ENCODE results near the gene SCAF11.
"Not testable (repeated sequence)": the region's sequence is repeated elsewhere in the genome, so short reads cannot be mapped to it uniquely, and the experiment has no call there.

Gene SCAF11, protein sequence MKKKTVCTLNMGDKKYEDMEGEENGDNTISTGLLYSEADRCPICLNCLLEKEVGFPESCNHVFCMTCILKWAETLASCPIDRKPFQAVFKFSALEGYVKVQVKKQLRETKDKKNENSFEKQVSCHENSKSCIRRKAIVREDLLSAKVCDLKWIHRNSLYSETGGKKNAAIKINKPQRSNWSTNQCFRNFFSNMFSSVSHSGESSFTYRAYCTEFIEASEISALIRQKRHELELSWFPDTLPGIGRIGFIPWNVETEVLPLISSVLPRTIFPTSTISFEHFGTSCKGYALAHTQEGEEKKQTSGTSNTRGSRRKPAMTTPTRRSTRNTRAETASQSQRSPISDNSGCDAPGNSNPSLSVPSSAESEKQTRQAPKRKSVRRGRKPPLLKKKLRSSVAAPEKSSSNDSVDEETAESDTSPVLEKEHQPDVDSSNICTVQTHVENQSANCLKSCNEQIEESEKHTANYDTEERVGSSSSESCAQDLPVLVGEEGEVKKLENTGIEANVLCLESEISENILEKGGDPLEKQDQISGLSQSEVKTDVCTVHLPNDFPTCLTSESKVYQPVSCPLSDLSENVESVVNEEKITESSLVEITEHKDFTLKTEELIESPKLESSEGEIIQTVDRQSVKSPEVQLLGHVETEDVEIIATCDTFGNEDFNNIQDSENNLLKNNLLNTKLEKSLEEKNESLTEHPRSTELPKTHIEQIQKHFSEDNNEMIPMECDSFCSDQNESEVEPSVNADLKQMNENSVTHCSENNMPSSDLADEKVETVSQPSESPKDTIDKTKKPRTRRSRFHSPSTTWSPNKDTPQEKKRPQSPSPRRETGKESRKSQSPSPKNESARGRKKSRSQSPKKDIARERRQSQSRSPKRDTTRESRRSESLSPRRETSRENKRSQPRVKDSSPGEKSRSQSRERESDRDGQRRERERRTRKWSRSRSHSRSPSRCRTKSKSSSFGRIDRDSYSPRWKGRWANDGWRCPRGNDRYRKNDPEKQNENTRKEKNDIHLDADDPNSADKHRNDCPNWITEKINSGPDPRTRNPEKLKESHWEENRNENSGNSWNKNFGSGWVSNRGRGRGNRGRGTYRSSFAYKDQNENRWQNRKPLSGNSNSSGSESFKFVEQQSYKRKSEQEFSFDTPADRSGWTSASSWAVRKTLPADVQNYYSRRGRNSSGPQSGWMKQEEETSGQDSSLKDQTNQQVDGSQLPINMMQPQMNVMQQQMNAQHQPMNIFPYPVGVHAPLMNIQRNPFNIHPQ (N-terminal part only)

DNA sequence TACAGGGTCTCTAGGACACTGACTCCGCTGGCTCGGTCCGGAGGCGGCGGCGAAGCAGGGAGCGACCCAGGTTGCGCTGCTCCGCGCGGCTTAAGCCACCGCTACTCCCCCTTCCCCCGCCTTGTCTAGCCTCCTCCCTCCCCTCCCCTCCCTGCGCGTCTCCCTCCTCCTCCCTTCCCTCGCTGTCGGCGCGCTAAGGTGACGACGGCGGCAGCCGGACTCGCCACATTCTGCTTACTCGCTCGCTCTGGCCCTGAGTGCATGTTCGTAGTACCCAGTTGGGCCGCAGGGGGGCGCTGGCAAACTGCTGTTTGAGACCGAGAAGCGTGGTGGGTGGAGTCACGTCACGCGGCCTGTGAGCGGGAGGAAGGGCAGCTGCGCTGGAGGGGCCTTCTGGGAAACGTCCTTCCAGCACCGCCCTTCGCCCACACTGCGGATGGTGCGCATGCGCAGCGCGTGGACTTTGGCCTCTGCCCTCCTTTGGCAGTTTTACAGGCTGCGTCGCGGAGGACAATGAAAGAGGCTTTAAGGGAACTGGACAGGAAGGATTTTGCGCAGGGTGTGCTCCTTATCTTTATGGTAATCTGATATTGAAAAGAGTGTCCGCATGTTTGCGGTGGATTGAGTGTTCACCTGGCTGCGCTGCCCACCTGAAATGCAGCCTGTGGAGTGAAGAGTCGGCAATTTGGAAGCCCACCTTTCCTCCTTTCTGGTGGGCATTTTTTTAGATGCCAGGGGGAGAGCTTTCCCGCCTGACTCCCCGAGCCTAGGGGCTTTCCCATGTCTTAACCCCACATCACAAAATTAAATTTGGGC is at the start of gene SCAF11:
Gene SCAF11 (minus strand): TSS at position 107 of the 816 bp plus-strand sequence. CDS start 26,407 bp downstream, outside the sequence.
- FAIRE-seq = peak; percentile 97

GRCh38 chr12:46037066-46037465 is 46.7 kb upstream of the SCAF11 start:
- not testable (repeated sequence) for FAIRE-seq

GRCh38 chr12:46027172-46027571 is 36.8 kb upstream of the SCAF11 start:
- FAIRE-seq = no peak

- FAIRE-seq = no peak
Observed at GRCh38 chr12:46024099-46024498, 33.7 kb upstream of the SCAF11 start.

GRCh38 chr12:46020768-46021167 is 30.4 kb upstream of the SCAF11 start:
- FAIRE-seq = no peak

DNA sequence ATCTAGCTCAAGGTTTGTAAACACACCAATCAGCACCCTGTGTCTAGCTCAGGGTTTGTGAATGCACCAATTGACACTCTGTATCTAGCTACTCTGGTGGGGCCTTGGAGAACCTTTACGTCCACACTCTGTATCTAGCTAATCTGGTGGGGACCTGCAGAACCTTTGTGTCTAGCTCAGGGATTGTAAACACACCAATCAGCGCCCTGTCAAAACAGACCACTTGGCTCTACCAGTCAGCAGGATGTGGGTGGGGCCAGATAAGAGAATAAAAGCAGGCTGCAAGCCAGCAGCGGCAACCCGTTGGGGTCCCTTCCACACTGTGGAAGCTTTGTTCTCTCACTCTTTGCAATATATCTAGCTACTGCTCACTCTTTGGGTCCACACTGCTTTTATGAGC is 28.3 kb upstream of the SCAF11 start:
- FAIRE-seq = not testable (repeated sequence)

GRCh38 chr12:46017866-46018375 is 27.5 kb upstream of the SCAF11 start:
- not testable (repeated sequence) for FAIRE-seq

- no peak for FAIRE-seq
Observed at GRCh38 chr12:46005823-46006222, 15.4 kb upstream of the SCAF11 start.

GRCh38 chr12:46005151-46005797 is 14.9 kb upstream of the SCAF11 start:
- FAIRE-seq = peak; percentile 76

DNA sequence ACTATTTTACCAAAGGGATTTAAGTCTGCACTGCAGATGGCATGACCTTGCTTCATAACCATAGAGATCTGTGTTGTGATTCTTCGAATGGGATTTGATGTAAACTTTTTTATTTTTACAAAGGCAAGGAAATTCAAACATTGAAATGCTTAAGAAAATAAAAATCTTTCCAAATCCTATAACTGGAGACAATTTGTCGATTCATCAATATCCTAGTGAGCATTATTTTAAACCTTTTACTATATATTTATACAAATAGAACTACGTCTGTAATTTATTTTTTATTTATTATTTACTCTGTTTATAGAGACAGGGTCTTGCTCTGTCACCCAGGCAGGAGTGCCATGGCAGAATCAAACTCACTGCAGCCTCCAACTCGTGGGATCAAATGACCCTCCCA is 14.3 kb upstream of the SCAF11 start:
- no peak for FAIRE-seq

GRCh38 chr12:46000076-46000475 is 9.7 kb upstream of the SCAF11 start:
- not testable (repeated sequence) for FAIRE-seq

GRCh38 chr12:45994736-45995135 is 4.4 kb upstream of the SCAF11 start:
- no peak for FAIRE-seq

DNA sequence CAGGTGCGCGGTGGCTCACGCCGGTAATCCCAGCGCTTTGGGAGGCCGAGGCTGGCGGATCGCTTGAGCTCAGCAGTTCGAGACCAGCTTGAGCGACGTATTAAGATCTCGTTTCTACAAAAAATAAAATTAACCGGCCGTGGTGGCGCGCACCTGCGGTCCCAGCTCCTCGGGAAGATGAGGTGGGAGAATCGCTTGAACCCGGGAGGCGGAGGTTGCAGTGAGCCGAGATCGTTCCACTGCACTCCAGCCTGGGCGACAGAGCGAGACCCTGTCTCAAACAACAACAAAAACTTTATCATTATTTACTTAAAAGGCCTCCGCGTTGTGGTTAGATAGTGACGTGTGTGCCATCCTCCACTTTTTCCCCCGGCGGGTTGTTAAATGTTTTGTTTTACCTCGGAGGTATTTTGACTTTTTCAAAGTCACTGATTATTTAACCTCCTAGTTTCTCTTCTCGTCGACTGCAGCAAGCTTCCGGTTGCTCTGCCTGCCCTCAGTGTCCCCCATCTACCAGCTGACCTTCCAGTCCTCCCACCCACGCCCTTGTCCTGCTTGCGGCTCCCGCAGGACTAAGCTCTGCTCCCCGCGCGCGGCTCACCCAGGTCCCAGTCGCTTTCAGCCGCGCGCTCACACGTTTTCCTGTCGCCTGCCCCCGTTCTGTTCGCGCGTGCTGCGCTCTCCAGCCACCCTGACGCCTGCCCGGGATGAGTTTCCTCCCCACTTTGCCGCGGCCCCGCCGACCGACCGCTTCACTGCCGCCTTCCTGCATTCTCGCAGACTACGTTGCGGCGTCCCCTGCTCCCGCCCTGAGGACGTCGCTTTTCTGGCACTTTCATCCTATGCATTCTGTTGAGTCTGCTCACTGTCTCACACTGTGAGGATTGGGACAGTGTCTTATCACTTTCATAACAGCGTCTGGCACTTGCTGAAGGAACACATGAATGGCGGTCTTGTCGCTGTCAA is 1.2 kb upstream of the SCAF11 start:
- no peak for FAIRE-seq

GRCh38 chr12:45989721-45990467 is 480 bp downstream of the SCAF11 start:
- FAIRE-seq = no peak

GRCh38 chr12:45989287-45989686 is 1.1 kb downstream of the SCAF11 start:
- FAIRE-seq = no peak

DNA sequence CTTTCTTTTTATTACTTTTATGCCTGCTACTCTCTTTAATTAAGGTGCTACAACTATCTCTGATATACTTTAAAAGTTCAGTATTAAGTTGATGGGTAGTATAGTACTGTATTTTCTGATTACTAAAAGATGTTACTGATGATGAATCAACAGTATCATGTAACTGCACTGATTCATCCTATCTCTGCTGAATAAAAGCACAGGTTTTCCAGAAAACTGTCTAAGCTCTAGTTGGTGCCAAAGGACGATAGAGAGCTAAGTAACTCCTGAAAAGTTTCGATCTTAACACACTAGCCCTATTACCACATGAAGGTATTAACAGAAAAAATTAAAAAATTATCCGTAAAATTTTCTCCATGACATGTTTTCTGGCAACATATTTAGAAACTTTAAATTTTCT is 2.1 kb downstream of the SCAF11 start:
- no peak for FAIRE-seq

- no peak for FAIRE-seq
Observed at GRCh38 chr12:45987340-45987727, 3.0 kb downstream of the SCAF11 start.

GRCh38 chr12:45986641-45987339 is 3.6 kb downstream of the SCAF11 start:
- FAIRE-seq = no peak

Data from G401.6 (cell line).